A673 (cell line): ENCODE measurements around the gene CLTB. TPM values are rescaled to one million over a fixed set of nuclear protein-coding genes. Genes with fewer than 3 reads are reported as not detected.

ENCODE experiments used
- BruUV-seq: library from RNA; stranded (reverse); fragments of 400-500 nt; replicated peaks from 2 replicates; lab custom pipeline; 2021; lab: Mats Ljungman, UMichigan
- CTCF ChIA-PET: fragments of 300-600 bp; sonication (Branson Sonifier 250); formaldehyde crosslinking; loops from one replicate; lab custom pipeline; 2022; ENCODE audit warnings: antibody characterized with exemption; lab: Charles Lee
- POLR2A ChIA-PET: fragments of 300-600 bp; sonication (Branson Sonifier 250); formaldehyde crosslinking; loops from one replicate; lab custom pipeline; 2022; ENCODE audit warnings: antibody characterized with exemption; ENCODE audit not compliant: low non-redundant PET; lab: Charles Lee
- DNase-seq: peaks from one replicate; pipeline ENCODE4 v3.0.0-alpha.2; 2015; ENCODE audit warnings: low spot score
- H3K27ac ChIP-seq: fragments of 200-600 bp; sonication (generic); 2 replicates; pipeline ENCODE4 v1.5.1; 2016; ENCODE audit warnings: mixed run types, low read depth, mild to moderate bottlenecking, mixed read lengths, antibody characterized with exemption, low read length; ENCODE audit not compliant: poor library complexity, severe bottlenecking
- H3K27me3 ChIP-seq: fragments of 200-600 bp; sonication (generic); replicated peaks from 2 replicates; pipeline ENCODE4 v1.6.1; 2017; ENCODE audit warnings: mixed run types, low read depth, mild to moderate bottlenecking, mixed read lengths, antibody characterized with exemption, low read length; ENCODE audit not compliant: insufficient read depth, poor library complexity
- H3K36me3 ChIP-seq: fragments of 200-600 bp; sonication (generic); 2 replicates; pipeline ENCODE4 v1.6.1; 2016; ENCODE audit warnings: mixed run types, mild to moderate bottlenecking, mixed read lengths, antibody characterized with exemption, low read length; ENCODE audit not compliant: insufficient read depth, poor library complexity, severe bottlenecking
- H3K4me1 ChIP-seq: fragments of 200-600 bp; sonication (generic); 2 replicates; pipeline ENCODE4 v1.6.1; 2017; ENCODE audit warnings: mixed run types, mild to moderate bottlenecking, mixed read lengths, antibody characterized with exemption, low read length; ENCODE audit not compliant: insufficient read depth, poor library complexity, severe bottlenecking
- H3K4me3 ChIP-seq: fragments of 200-600 bp; sonication (generic); 2 replicates; pipeline ENCODE4 v1.5.1; 2016; ENCODE audit warnings: low read depth, mixed run types, mild to moderate bottlenecking, mixed read lengths, low read length; ENCODE audit not compliant: poor library complexity, severe bottlenecking
- H3K9me3 ChIP-seq: fragments of 200-600 bp; sonication (generic); 2 replicates; pipeline ENCODE4 v1.6.1; 2016; ENCODE audit warnings: mixed run types, low read depth, mild to moderate bottlenecking, mixed read lengths, antibody characterized with exemption, low read length; ENCODE audit not compliant: poor library complexity, severe bottlenecking
- EZH2 ChIP-seq: fragments of 200-600 bp; sonication (generic); IDR thresholded peaks from 2 replicates; pipeline ENCODE4 v1.6.1; 2017; ENCODE audit warnings: borderline replicate concordance, low read depth, mild to moderate bottlenecking, mixed read lengths, antibody characterized with exemption, low read length; ENCODE audit not compliant: poor library complexity, severe bottlenecking
- intact Hi-C: fragments of 100-400 bp; cut with micrococcal nuclease; formaldehyde crosslinking; loops from one replicate; pipeline ENCODE4 v1.10.0; 2022; ENCODE audit not compliant: unreplicated experiment
- total RNA-seq: library from RNA; stranded (reverse); gene quantifications from 2 replicates; pipeline ENCODE4 v1.2.3, GENCODE V29; 2021
- TF ChIP-seq, protein P1 (sequence below): fragments of 300-800, 200-600 bp; sonication (generic); conservative IDR thresholded peaks from 2 replicates; pipeline ENCODE4 v1.5.1; 2017; ENCODE audit warnings: low read depth, mild to moderate bottlenecking, antibody characterized with exemption, low read length, moderate library complexity, mixed read lengths

Gene CLTB
- total RNA-seq, 1 experiment from 2014 or later, result 61.8 TPM

DNA sequence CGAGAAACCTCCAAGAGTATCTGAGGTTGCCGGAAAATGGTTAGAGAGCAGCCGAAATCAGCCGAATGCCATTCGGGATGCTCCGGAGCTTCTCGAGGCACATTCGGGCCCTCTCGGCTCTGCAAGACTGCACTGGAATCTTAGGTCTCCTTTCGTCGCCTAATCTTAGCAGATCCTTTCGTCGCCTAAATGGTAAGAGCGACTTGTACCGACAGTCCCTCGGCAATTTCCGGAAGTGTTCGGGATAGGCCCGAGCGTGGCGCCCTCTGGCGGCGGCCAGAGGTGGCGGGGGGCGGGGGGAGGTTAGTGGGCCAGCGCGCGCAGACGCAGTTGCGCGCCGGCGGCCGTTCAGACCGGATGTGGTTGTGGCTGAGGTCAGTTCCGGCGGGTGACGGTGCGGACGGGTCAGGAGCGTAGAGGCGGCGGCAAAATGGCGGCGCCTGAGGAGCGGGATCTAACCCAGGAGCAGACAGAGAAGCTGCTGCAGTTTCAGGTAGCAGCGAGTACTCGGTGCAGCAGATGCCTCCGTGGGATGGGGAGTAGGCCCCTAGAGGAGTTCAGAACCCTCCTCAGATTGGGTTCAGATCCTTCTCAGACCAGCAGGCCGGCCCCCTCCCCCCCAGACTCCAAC lies 31.8 kb upstream of the CLTB start, which contains the start of gene FAF2:
TSS of gene FAF2 (plus strand) at position 408 of the 631 bp plus-strand sequence. CDS start at position 431, 23 bp downstream.
- H3K27ac ChIP-seq, result peak within 1 kb of the TSS; percentile 97
- BruUV-seq, result no TSS peak
- peaks cover 6% of the 10 kb centered on the region for H3K4me1 ChIP-seq
- intact Hi-C loops, result no loop called here
- no peak for TF ChIP-seq EZH2
- TF ChIP-seq, protein P1, sequence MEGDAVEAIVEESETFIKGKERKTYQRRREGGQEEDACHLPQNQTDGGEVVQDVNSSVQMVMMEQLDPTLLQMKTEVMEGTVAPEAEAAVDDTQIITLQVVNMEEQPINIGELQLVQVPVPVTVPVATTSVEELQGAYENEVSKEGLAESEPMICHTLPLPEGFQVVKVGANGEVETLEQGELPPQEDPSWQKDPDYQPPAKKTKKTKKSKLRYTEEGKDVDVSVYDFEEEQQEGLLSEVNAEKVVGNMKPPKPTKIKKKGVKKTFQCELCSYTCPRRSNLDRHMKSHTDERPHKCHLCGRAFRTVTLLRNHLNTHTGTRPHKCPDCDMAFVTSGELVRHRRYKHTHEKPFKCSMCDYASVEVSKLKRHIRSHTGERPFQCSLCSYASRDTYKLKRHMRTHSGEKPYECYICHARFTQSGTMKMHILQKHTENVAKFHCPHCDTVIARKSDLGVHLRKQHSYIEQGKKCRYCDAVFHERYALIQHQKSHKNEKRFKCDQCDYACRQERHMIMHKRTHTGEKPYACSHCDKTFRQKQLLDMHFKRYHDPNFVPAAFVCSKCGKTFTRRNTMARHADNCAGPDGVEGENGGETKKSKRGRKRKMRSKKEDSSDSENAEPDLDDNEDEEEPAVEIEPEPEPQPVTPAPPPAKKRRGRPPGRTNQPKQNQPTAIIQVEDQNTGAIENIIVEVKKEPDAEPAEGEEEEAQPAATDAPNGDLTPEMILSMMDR, result peak; percentile 99
- H3K36me3 ChIP-seq, result peaks cover 8% of the 10 kb centered on the region
- H3K9me3 ChIP-seq, result no peaks in the 10 kb centered on the region
- peak within 1 kb of the TSS; percentile 99 for H3K4me3 ChIP-seq
- ChIA-PET POLR2A (interaction anchor here (0.6 to 0.7 kb wide), 2 partner anchors 89 to 207 kb away, joined by 4 to 5 read pairs; partner anchors contain the start of gene RNF44), CTCF (interaction anchor here (0.6 to 0.8 kb wide), 3 partner anchors 19 to 31 kb away, joined by 3 to 4 read pairs (median 3); no protein-coding TSS in a partner anchor)
- DNase-seq, result peak; percentile 98
- H3K27me3 ChIP-seq, result no peaks in the 10 kb centered on the region

DNA sequence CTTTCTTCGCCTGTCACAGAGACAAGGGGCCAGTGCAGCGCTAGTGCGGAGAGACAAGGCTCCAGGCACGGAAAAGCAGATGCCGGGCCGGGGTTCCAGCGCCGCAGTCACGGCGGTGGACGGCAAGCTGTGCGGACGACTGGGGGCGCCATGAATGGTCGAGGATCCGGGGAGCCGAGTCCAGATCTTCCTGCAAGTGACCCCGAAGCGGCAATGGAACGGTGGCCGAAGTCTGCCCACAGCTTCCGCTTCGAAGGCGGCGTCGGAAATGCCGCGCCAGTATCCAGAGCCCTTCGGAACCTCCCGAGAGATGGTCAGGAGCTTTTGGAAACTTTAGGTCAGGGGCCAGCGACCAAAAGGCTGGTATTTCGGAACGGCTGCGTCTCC lies 31.2 kb upstream of the CLTB start:
- Histone ChIP-seq H3K4me1 (peaks cover 6% of the 10 kb centered on the region), H3K27me3 (no peaks in the 10 kb centered on the region), H3K9me3 (no peaks in the 10 kb centered on the region), H3K36me3 (peaks cover 3% of the 10 kb centered on the region), H3K4me3 (peak overlapping the region; percentile 99), H3K27ac (peak overlapping the region; percentile 97)
- CTCF ChIA-PET, result interaction anchor here (0.6 to 0.8 kb wide), 3 partner anchors 20 to 31 kb away, joined by 3 to 4 read pairs (median 3); no protein-coding TSS in a partner anchor
- TSS peak; percentile 90 for BruUV-seq
- intact Hi-C loops, result no loop called here
- DNase-seq, result peak; percentile 9
- no peak for TF ChIP-seq EZH2
- TF ChIP-seq, protein P1, result no peak
- POLR2A ChIA-PET, result interaction anchor here (0.7 kb wide), 1 partner anchor 90 kb away, joined by 4 read pairs; the partner anchor contains the start of gene RNF44

DNA sequence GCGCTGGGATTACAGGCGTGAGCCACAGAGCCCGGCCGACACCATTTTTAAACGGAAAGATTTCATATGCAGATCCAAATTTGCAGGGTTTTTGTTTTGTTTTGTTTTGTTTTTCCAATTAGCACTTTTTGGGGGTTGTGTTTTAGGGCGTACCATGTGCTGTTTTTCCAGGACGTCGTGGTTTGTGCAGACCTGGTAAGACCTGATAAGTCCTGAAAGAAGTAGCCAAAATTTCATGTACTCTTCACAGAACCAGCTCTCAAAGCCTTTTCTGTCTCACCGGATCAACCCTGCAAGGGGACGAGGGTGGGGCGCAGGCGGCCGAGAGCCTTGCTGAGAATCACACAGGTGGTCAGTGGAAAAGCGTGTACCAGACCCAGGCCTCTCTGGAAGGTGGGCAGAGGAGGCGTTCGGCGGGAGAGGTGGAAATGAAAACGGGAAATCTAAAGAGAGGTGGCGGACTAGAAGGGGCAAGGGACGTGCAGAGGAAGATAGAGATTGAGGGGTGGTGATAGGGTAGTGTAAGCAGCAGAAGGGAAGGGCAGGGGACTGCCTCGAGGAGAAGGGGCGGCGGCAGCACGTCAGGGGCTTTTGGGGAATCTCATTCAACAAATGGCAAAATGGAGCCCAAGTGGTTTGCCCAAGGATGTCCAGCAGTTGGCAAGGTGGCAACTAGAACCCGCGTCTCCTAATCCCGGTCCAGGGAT lies 30.7 kb upstream of the CLTB start:
- BruUV-seq, result no TSS peak
- H3K27me3 ChIP-seq, result no peaks in the 10 kb centered on the region
- H3K27ac ChIP-seq, result peak overlapping the region; percentile 97
- no peak for TF ChIP-seq EZH2
- TF ChIP-seq, protein P1, result no peak
- CTCF ChIA-PET, result interaction anchor here (0.6 to 0.8 kb wide), 3 partner anchors 20 to 30 kb away, joined by 3 to 4 read pairs (median 3); no protein-coding TSS in a partner anchor
- POLR2A ChIA-PET, result no interaction called here
- H3K36me3 ChIP-seq, result no peaks in the 10 kb centered on the region
- intact Hi-C loops, result no loop called here
- peak overlapping the region; percentile 99 for H3K4me3 ChIP-seq
- no peak for DNase-seq
- H3K4me1 ChIP-seq, result peaks cover 6% of the 10 kb centered on the region
- H3K9me3 ChIP-seq, result no peaks in the 10 kb centered on the region
